GM21619 (cell line): Measurements from ENCODE around the gene MOB2.
A peak's percentile ranks its signal among the peaks of the same experiment; 100 is the strongest.

Source experiments
- ATAC-seq: cut with Tn5 transposase; IDR thresholded peaks from one replicate; pipeline ENCODE4 v1.9.1; 2021; ENCODE audit not compliant: unreplicated experiment

The MOB2 gene

GRCh38 chr11:1486054-1486825 is at the start of gene MOB2:
Gene MOB2, minus strand, starts transcription at chr11:1486779. Its CDS starts 223 bp downstream, at chr11:1486556.
- no peak for ATAC-seq

GRCh38 chr11:1534682-1535081 is 48.1 kb upstream of the MOB2 start:
- ATAC-seq, result no peak

- no peak for ATAC-seq
Measured at GRCh38 chr11:1534171-1534570, 47.6 kb upstream of the MOB2 start.

GRCh38 chr11:1533342-1533725 is 46.8 kb upstream of the MOB2 start:
- no peak for ATAC-seq

GRCh38 chr11:1532606-1533341 is 46.2 kb upstream of the MOB2 start:
- ATAC-seq, result no peak

- ATAC-seq, result no peak
Measured at GRCh38 chr11:1532014-1532586, 45.5 kb upstream of the MOB2 start.

GRCh38 chr11:1531449-1532013 is 45.0 kb upstream of the MOB2 start:
- ATAC-seq, result no peak

GRCh38 chr11:1530686-1531448 is 44.3 kb upstream of the MOB2 start:
- ATAC-seq, result no peak

- no peak for ATAC-seq
Measured at GRCh38 chr11:1529774-1530173, 43.2 kb upstream of the MOB2 start.

GRCh38 chr11:1529286-1529685 is 42.7 kb upstream of the MOB2 start:
- ATAC-seq, result no peak

DNA sequence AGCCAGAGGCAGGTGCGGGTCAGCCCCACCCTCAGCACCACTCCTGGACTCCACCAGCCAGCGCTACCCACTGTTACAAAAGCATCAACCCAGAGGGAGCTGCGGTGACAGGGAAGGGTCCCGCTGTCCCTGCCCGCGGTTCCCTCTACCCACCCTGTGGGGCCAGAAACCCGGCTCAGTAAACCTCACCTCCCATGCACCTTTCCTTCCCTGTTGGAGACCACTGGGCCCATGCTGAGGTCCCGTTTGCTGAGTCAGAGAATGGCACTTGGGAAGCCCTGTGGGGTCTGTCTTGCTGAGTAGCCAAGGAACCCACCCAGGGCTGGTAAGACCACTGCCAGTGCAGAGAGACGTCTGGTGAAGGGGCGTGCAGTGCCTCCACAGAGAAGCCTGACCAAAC is 42.1 kb upstream of the MOB2 start:
- ATAC-seq, result no peak

GRCh38 chr11:1526785-1527184 is 40.2 kb upstream of the MOB2 start:
- ATAC-seq, result no peak

GRCh38 chr11:1523779-1524178 is 37.2 kb upstream of the MOB2 start:
- no peak for ATAC-seq

DNA sequence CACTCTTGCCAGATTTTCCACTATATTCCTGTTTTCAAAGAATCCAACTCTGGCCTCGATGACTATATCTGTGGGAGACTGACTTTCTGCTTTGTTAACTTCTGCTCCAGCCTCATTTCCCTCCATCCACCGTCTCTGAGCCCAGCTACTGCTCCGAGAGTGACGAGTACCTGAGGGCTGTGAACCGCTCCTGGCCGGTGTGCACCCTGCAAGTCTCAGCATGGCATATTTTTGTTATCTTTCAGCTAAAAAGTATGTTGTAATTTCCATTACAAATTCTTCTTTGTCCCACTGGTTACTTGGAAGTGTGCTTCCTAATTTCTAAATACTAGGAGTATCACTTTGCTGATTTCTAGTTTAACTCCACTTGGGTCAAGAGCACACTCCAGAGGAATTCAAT is 36.5 kb upstream of the MOB2 start:
- no peak for ATAC-seq

DNA sequence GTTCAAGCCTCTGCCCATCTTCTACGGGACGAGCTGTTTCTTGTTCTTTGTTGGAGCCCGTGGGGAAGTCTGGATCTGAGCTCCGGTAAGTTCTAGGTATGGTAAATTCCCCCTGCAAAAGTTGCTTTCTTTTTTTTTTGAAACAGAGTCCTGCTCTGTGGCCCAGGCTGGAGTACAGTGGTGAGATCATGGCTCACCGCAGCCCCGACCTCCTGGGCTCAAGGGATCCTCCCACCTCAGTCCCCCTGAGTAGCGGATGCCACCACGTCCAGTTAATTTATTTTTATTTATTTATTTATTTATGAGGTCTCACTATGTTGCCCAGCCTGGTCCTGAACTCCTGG is 35.5 kb upstream of the MOB2 start:
- ATAC-seq, result no peak

- ATAC-seq, result peak; percentile 85
Measured at GRCh38 chr11:1521382-1522080, 35.0 kb upstream of the MOB2 start.

GRCh38 chr11:1520663-1521267 is 34.2 kb upstream of the MOB2 start:
- ATAC-seq, result no peak

DNA sequence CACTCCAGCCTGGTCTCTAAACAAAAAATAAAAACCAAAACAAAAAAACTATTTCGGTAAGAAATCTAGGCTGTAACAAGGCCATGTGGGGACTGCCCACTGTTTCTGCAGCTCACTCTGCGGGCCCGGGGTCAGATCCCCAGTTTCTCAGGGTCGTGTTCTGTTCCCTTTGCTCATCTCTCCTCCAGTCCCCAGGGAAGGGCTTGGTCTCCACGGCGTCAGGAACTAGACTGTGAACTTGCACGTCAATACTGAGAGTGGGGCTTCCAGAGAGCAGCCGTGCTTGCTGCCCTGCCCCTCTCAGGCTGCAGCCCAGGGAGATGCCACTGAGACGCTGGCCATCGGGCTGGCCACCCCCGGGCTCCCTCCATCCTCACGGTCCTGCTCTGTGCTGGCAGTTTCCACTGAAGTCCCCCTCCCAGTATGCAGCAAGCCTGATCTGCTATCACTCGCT is 33.7 kb upstream of the MOB2 start:
- ATAC-seq, result no peak

GRCh38 chr11:1519028-1520010 is 32.7 kb upstream of the MOB2 start:
- no peak for ATAC-seq
